Hepatic stellate cell (primary cell): Measurements from ENCODE around the gene RAB37.
A peak's percentile ranks its signal among the peaks of the same experiment; 100 is the strongest.

Source experiments
- DNase-seq: peaks from one replicate; pipeline ENCODE4 v3.0.0; 2011; ENCODE audit warnings: low spot score

The RAB37 gene

GRCh38 chr17:74761419-74761818, 24.4 kb downstream of the RAB37 start:
- DNase-seq: no peak

GRCh38 chr17:74761931-74762330, 24.9 kb downstream of the RAB37 start:
- DNase-seq: no peak

GRCh38 chr17:74763565-74764387, 26.7 kb downstream of the RAB37 start:
- DNase-seq: no peak

GRCh38 chr17:74764751-74765286, 27.8 kb downstream of the RAB37 start:
- DNase-seq: no peak

- DNase-seq: no peak
These were observed 29.4 kb downstream of the RAB37 start for GRCh38 chr17:74766413-74766812.

- no peak for DNase-seq
These were observed 30.1 kb downstream of the RAB37 start for GRCh38 chr17:74767111-74767516.

GRCh38 chr17:74768069-74768762, 31.2 kb downstream of the RAB37 start:
- DNase-seq: peak; percentile 57

- DNase-seq: no peak
These were observed 31.7 kb downstream of the RAB37 start for GRCh38 chr17:74768763-74769114.

GRCh38 chr17:74769266-74769855, 32.3 kb downstream of the RAB37 start:
- DNase-seq: no peak

- no peak for DNase-seq
These were observed 32.9 kb downstream of the RAB37 start for GRCh38 chr17:74769856-74770497.

- DNase-seq: peak; percentile 49
These were observed 33.7 kb downstream of the RAB37 start for GRCh38 chr17:74770498-74771318.

GRCh38 chr17:74771319-74771914, 34.4 kb downstream of the RAB37 start:
- DNase-seq: no peak

- no peak for DNase-seq
These were observed 35.0 kb downstream of the RAB37 start for GRCh38 chr17:74772053-74772452.

GRCh38 chr17:74773414-74773813, 36.4 kb downstream of the RAB37 start:
- DNase-seq: no peak

- DNase-seq: peak; percentile 66
These were observed 36.8 kb downstream of the RAB37 start for GRCh38 chr17:74773871-74774286.

- DNase-seq: no peak
These were observed 38.5 kb downstream of the RAB37 start for GRCh38 chr17:74775409-74776043.

GRCh38 chr17:74776044-74776962, 39.2 kb downstream of the RAB37 start, which contains the start of gene NAT9:
Gene NAT9 (minus strand): TSS chr17:74776345. CDS start chr17:74775698, 647 bp downstream.
- peak; percentile 100 for DNase-seq

GRCh38 chr17:74776990-74777389, 39.9 kb downstream of the RAB37 start:
- DNase-seq: no peak

GRCh38 chr17:74777901-74778515, 41.0 kb downstream of the RAB37 start:
- DNase-seq: no peak
